Measurements from ENCODE around the gene PDE1C.

DNA sequence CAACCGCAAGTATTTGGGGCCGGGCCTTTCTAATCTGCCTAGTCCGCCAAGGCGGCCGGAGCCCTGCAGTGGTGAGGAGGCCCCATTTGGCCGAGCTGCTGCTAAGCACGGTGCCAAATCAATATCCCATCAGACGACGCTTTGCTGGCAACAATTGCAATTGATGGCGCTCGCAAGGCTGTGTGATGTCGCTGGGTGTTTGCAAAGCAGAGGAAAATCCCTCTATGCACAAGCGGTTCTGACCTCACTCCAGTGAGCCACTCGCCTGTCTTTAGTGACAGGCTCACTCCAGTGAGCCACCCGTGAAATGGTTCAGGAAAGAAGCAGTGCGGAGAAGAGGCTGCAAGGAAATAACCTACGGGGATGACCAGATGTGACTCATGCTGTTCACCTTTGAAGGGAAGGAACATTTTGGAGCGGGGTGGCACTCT lies 18.3 kb upstream of the PDE1C start:
- no peak for TF ChIP-seq PAX5 (IDR thresholded peaks at IDR 0.05; ENCODE audit: insufficient read depth, low read length, severe bottlenecking)
- TF ChIP-seq POLR2A (IDR thresholded peaks at IDR 0.05; ENCODE audit: low read depth, low read length): no peak
- TF ChIP-seq TAF1 (IDR thresholded peaks at IDR 0.05; ENCODE audit: low read depth, low read length): no peak
- TF ChIP-seq POLR2AphosphoS5 (IDR thresholded peaks at IDR 0.05; ENCODE audit: low read depth, low read length): no peak
- no peak for TF ChIP-seq SPI1 (IDR thresholded peaks at IDR 0.05; ENCODE audit: low read depth, low read length)

Measured in GM12891 (cell line).